Fibroblast of skin of abdomen (primary cell): ENCODE measurements around the gene ERCC6L2.

Experiments
- DNase-seq: peaks from one replicate; pipeline ENCODE4 v3.0.0-alpha.2; 2013

ERCC6L2 gene

DNA sequence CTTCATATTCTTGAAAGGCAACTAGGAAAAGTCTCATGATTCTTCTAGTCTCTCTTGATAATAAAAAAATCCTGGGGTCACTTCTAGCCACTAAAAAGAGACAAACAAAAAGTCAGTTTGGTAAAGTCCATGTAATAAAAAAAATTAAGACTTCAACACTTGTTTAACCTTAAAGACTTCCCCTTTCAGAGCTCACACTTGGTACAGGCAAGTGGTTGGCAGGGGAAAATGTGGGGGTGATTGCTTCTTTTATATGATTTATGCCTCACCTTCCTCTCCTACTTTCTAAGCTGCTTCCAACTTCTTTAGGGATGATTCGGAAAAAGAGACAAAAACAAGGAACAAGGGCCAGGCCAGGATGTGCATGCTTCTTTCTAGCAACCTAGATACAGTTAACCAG, 5.1 kb upstream of the ERCC6L2 start:
- DNase-seq = no peak

DNA sequence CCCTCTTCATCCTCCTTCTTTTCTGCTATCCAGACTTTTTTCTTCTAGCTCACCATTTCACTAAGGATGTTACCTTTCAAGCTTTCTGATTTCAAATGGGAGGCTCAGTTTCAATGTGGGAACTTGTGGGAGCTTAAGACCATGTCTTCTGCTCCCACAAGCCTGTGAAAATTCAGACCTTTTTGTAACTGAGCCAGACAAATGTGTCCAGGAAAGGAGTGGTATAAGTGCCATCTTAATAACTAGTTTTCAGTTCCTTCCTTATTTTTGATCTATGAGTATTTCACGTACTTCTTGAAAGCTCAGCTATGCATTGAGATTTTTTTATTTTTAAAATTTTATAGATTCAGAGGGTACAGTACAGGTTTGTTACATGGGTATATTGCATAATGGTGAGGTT, 4.6 kb upstream of the ERCC6L2 start:
- DNase-seq = no peak

DNA sequence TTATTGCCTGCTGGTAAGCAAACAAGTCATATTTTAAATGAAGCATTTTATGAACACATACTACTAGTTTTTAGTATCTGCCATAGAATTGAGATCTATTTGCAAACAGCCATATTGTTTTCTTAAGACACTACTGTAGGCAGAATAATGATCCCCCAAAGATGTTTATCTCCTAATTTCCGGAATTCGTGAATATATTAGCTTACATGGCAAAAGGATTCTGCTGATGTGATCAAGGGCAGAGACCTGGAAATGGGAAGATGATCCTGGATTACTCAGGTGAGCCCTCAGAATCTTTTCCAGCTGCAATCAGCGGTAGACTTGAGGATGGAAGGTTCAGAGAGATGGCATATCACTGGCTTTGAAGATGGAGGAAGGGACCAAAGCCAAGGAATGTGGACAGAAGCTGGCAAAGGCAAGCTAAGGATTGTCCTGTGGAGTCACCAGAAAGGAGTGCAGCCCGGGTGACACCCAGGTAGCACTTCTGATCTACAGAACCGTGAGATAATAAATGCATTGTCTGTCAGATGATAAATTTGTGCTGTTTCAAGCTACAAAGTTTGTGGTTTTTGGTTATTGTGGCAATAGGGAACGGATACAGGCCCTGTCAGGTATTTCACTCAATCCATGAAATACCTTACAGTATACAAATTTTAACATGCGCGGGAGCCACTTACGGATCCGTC, 1.0 kb upstream of the ERCC6L2 start:
- peak; percentile 18 for DNase-seq

DNA sequence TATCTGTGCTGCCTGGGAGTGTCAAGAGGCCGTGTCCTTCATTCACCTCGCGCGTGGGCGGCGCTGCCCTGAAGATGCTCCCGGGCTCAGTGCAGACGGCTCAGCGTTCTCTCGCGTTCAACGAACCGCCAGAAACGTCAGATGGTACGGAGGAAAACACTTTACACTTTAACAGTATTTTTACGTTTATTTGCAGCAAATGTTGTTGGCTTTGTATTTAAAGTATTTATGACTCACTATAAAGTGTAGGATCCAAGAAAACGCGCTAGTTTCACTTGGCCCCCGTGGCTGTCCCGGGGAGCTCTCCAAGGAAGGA, 544 bp upstream of the ERCC6L2 start:
- DNase-seq = peak; percentile 45

DNA sequence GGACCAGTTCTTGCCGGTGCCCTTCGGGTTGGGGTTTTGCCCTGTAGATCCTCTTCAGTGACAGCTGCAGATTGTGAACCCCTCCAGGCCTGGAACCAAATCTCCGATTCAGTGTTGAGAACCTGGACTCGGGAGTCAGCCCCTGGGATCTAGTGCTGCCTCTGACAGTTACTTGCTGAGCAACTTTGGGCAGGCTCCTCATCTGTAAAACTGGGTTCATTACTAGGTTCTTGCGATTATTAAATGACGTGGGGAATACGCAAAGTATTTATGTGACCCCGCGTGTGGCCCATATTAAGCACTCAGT, 600 bp downstream of the ERCC6L2 start:
- no peak for DNase-seq

DNA sequence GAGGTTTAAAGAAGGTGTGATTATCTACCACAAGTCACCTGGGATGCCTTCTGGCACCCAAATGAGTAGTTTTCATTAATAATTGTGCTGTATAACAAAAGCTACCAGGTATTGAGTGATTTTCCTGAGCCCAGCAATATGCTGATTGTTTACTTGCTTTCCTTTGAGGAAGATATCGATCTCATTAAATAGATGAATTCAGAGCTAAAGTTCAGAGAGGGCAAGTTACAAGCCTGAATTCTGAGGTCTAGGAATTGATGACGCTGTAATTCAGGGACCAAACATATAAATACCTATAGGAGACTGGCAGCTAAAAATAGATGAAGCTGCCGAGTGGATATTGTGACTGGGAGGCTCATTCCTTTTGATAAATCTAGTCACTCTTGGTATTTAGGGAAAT, 1.1 kb downstream of the ERCC6L2 start:
- DNase-seq = peak; percentile 18

DNA sequence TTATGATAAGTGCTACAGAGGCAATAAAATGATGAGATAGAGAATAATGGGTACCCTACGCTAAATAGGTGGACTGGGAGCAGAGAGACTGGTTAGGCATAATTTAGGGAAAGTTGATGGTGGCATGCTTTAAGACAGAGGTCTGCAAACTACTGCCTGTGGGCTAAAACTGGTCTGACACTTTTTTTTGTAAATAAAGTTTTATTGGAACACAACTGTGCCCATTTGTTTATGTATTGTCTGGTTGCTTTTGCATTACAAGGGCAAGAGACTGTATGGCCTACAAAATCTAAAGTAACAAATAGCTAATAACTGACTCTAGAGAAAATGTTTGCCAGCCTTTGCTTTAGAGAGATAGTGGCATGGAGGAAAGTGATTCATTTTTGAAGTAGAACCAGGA, 2.5 kb downstream of the ERCC6L2 start:
- DNase-seq = no peak

DNA sequence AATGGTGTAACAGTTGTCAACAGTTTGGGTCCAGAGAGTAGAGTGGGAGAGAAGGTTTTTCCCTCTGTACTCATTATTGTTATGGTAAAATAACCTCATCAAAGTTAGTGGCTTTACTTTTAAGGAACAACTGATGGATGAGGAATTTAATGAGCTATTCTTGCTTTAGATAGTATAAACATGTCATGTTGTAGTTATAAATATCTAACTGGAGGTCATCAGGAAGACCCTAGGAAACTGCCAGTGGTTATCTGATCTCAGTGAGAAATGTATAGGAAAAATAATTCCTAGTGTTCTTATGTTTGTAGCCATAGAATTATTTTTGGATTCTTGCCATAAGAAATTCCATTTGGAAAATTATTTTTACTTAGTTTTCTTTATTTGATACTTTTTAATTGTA, 4.1 kb downstream of the ERCC6L2 start:
- no peak for DNase-seq

DNA sequence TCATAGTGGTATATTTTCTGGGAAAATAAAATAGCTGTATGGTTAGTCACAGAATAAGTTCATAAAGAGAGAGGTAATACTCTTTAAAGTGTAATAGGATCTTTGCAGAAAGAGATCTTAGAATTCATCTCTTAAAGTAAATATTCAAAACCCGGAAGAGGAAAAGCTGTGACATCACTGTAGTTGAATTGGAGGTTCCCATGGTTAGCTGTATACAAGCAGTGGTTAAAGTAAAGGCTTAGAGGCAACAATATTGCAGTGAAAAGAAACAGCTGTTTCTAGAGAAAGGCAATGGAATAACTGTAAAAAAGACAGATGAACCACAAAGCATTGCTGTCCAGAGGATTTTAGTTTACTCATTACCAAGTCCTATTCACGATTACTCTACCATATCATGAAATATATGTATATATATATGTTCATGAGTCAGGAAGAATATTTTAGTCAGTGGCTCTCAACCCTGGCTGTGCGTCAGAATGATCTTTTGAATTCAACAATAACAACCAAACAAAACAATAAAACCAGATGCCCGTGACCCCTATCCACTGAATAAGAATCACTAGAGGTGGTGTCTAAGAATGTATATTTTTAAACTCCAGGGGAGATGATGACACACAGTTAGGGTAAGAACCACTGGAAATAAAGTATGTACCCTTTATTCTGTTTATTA, 4.7 kb downstream of the ERCC6L2 start:
- DNase-seq = peak; percentile 39

DNA sequence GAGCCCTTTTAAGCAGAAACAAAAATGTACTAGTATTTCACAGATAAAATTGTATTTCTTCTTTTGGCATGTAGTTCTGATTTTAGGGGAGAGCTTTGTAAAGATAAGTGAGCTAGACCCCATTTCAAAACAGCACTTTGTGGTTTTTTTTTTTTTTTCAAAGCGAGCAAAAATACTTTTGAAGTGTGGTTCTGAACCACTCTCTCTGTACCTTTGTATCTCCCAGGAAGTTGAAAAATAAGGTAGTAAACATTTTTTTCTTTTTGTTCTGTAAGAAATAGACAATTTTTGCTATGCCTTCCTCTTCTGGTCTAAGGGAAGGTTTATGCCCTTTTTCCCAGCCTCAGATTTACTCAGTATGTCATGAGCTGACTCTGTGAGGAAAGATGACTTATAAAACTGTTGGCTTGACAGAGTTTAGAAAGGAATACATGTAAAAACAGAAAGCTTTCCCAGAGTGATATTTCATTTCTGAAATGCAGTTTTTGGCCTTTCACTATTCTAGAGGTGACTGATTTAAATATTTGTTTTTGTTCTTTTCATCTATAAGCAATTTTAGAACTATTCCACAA, 12.5 kb downstream of the ERCC6L2 start:
- no peak for DNase-seq

DNA sequence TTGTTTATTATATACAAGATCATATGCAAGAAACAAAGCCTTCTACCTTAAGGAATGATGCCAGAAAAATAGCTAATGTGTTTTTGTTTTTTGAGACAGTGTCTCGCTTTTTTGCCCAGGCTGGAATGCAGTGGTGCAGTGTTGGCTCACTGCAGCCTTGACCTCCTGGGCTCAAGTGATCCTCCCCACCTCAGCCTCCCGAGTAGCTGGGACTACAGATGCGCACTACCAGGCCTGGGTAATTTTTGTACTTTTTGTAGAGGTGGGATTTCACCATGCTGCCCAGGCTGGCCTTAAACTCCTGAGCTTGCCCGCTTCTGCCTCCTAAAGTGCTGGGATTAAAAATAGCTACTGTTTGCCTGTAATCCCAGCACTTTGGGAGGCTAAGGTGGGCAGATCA, 15.1 kb downstream of the ERCC6L2 start:
- no peak for DNase-seq

DNA sequence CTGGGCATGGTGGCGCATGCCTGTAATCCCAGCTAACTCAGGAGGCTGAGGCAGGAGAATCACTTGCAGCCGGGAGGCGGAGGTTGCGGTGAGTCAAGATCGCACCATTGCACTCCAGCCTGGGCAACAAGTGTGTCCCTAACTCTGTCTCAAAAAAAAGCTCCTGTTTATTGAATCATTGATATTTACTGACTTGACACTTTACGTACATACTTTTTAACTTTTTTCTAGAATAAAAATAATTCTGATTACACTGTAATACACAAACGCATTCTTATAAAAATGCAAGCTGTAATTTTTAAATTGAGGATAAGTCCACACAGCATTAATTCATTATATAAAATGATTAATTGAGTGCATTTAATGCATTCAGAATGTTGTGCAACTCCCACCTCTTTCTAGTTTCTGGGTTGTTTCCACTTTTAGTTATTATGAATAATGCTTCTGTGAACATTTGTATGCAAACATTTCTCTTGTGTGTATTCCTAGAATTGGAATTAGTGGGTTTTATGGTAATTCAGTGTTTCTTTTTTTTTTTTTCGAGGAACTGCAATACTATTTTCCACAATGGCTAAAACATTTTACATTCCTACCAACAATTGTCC, 15.7 kb downstream of the ERCC6L2 start:
- DNase-seq = no peak

DNA sequence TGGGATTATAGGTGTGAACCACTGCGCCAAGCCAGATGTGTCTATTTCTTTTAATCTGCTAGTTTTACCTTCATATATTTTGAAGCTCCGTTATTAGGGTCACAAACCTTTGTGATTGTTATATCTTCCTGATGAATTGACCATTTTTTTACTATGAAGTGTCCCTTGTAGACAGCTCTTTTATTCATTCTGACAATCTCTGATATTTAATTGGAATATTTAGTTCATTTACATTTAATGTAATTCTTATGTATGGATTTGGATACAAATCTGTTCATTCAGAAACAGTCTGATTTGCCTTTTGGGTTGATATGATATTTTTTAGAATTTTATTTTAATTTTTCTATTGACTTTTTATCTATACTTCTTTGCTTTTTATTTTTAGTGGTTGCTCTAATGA, 17.2 kb downstream of the ERCC6L2 start:
- DNase-seq = no peak

DNA sequence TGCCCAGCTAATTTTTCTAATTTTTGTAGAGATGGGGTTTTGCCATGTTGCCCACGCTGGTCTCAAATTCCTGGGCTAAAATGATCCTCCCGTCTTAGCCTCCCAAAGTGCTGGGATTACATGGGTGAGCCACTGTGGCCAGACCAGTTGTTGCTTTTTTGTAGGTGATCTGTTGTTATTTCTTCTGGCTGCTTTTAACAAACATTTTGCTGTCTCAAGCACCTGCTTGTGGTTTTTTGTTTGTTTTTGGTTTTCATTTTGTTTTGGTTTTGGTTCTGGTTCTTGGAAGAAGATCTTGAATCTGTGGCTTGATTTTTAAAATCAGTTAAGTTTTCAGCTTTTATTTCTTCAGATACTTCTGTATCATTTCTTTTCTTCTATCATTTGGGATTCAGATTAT, 21.1 kb downstream of the ERCC6L2 start:
- DNase-seq = no peak

DNA sequence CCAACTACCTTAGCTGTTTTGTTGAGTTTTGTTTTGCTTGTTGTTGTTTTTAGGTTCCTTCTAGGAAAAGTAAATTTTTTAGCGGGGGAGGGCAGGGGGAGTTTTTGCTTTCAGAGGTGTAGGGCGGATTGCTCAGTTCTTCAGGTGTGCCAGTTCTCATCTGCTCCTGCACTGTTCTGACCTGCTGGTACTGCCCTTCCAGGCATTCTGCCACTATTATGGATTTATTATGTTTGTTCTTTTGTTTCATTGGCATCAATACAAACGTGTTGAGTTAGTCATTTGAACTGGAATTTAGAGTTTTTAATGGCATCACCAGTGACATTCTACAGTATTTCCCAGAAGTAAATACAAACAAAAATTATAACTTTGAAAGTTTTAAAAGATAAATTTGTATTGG, 26.0 kb downstream of the ERCC6L2 start:
- DNase-seq = no peak

DNA sequence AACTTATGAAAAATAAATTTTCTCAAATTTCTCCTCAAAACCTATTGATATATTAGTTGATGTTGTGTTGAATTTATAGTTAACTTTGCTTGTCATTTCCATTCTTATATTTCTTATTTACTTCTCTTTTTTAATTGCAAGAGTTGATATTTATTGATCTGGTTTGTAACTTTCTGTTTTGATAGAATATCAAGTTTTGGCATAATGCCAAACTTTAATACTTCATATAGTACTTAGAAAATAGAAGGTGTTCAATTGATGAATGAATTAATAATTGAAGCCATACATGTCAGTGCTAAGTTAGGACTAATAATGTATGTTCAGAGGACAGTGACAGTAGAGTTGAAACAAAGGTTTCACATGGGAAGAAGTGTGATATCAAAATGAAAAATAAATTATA, 27.9 kb downstream of the ERCC6L2 start:
- DNase-seq = no peak

DNA sequence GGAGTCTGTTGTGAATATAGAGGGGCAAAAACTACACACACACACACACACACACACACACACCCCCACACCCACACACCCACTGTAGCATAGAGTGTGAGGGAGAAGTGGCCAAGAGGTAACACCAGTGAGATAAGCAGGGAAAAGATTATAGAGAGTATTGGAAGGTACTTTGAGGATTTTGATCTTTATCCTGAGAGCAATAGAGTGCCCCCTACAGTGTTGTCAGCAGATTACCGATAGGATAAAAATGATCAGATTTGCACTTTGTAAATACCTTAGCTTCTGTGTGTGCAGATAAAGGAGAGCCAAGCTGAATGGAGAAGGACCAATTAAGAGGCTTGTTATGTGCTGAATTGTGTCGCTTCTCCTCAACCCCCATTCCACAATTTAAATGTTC, 32.3 kb downstream of the ERCC6L2 start:
- DNase-seq = no peak

DNA sequence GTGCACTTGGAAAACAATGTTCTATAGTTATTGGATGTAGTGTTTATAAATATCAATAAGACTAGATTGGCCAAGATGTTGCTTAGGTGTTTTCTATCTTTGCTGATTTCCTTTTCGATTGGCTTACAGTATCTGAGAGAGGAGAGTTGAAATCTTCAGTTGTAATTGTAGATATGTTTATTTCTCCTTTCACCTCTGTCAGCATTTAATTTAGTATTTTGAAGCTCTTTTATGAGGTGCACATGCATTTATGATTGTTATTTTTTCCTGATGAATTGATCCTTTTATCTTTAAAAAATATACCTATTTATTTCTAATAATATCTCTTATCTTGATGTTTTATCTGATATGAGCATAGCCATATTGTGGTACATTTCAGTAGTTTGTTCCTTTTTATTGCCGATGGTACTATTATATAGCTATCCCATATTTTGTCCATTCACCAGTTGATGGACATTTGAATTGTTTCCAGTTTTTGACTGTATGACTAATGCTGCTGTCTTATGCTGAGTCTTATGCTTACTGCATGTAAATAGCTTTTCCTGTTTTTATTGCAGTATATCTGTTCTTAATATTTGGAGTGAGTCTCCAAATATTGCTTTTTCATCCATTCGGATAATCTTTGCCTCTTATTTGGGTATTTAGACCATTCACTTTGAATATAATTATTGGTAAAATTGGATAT, 34.7 kb downstream of the ERCC6L2 start:
- no peak for DNase-seq

DNA sequence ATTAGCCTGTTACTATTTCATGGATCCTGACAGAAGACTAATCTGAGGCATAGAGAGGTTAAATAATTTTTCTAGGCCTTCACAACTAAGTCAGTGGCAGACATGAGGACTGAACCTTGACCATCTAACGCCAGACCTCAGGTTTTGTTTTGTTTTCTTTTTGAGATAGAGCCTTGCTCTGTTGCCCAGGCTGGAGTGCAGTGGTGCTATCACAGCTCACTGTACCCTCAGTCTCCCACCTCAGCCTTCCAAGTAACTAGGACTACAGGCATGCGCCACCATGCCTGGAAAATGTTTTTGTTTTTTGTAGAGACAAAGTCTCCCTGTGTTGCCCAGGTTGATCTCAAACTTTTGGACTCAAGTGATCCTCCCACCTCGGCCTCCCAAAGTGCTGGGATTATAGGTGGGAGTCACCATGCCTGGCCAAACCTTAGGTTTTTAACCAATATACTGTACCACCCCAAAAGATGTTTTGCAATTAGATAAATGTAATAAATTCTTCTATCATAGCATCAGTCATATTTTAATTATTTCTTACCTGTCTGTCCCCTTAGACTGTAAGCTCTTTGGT, 35.4 kb downstream of the ERCC6L2 start:
- no peak for DNase-seq

DNA sequence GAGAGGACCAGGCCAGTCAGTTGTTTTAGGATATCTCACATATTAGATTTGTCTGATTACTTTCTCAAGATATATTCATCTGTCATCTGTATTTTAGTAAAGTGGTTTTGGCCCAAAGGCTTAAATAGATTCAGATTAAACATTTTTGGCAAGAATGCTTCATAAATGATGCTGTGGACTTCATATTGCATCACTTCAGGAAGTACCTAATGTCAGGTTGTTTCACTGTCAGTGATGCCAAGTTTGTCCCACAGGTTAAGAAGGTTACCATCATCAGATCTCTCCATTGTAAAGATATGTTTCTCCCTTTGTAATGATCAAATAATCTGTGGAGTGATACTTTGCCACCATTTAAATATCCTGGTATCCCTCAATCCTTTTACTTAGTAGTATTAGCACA, 37.3 kb downstream of the ERCC6L2 start:
- DNase-seq = no peak

DNA sequence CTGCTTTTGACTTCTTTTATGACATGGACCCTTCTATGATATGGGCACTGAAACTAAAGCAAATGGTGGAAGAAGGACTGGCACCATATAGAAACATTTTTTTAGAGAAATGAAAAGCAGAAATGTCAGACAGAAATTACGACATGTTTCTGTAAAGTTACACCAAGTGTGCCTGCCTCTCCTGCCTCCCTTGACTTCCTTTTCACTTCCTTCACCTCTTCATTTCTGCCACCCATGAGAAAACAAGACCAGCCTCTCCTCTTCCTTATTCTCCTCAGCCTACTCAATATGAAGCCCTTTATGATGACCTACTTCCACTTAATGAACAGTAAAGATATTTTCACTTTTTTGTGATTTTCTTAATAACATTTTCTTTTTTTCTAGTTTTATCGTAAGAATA, 44.5 kb downstream of the ERCC6L2 start:
- DNase-seq = no peak

DNA sequence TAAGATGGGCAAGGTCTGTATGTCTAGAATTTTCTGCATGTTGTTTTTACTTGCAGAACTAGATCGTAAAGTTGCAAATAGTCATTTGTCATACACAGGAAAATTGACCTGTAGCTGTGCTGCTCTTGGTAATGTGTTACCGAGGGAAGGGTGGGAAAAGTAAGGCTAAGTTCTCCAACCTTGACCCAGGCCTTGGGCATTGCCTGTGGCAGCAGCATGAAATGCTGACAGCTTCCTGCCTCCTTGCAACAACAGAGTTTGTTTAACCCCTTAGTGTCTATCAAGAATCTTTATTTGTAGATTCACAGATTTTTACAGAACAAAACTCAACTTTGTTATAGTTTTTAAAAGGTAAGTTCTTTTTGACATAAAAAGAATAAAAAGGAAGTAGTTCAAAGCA, 48.3 kb downstream of the ERCC6L2 start:
- no peak for DNase-seq

DNA sequence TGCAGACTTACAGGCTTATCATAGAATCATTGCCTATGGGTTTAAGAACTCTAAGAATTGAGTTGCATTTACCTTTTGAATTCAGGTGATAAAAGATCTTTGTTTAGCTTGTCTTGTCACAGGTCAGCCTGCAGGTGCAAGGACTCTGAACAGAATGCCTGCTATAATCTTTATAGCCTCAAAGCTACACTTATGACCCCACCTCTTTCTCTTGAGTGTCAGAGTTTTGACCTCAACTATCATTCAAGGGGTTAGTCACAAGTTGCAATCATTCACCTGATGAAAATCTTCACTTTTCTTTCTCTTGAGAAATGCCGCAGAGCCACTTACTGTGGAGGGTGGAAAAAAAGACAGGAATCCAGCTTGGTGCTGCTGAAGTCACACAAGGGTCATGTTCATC, 49.5 kb downstream of the ERCC6L2 start:
- DNase-seq = no peak
